PC-3 (cell line): Measurements from ENCODE around the gene RFT1.

Source experiments
- CTCF ChIP-seq: fragments of 300-600 bp; sonication (generic); conservative IDR thresholded peaks from 2 replicates; pipeline ENCODE4 v1.5.1; 2017; ENCODE audit warnings: antibody characterized with exemption, low read depth, mild to moderate bottlenecking, low read length
- EZH2 ChIP-seq: fragments of 300-600 bp; sonication (generic); IDR thresholded peaks from one replicate; pipeline ENCODE4 v1.6.1; 2017; ENCODE audit warnings: antibody characterized with exemption, mild to moderate bottlenecking, low read length; ENCODE audit not compliant: unreplicated experiment
- EZH2phosphoT487 ChIP-seq: fragments of 300-600 bp; sonication (generic); IDR thresholded peaks from 2 replicates; pipeline ENCODE4 v1.6.1; 2018; ENCODE audit warnings: mild to moderate bottlenecking, antibody characterized with exemption, low read length, borderline replicate concordance

GRCh38 chr3:53174346-53175250 is 44.4 kb upstream of the RFT1 start:
- TF ChIP-seq EZH2phosphoT487, result no peak
- TF ChIP-seq CTCF, result no peak
- no peak for TF ChIP-seq EZH2
